NCI-H2029 treated with DMSO at 0.1 percent for 48 hours (cell line): Measurements from ENCODE around the gene CALN1.
"Not testable (repeated sequence)": the region's sequence is repeated elsewhere in the genome, so short reads cannot be mapped to it uniquely, and the experiment has no call there.

ENCODE experiments used
- DNase-seq: peaks from one replicate; lab custom pipeline; 2025; lab: John Stamatoyannopoulos, UW

The CALN1 gene

GRCh38 chr7:72408966-72409637 is 3.0 kb downstream of the CALN1 start:
- no peak for DNase-seq

- no peak for DNase-seq
Measured at GRCh38 chr7:72406820-72407403, 5.2 kb downstream of the CALN1 start.

GRCh38 chr7:72405871-72406270 is 6.3 kb downstream of the CALN1 start:
- no peak for DNase-seq

- no peak for DNase-seq
Measured at GRCh38 chr7:72405418-72405817, 6.7 kb downstream of the CALN1 start.

- no peak for DNase-seq
Measured at GRCh38 chr7:72404743-72405142, 7.4 kb downstream of the CALN1 start.

- no peak for DNase-seq
Measured at GRCh38 chr7:72403458-72404076, 8.6 kb downstream of the CALN1 start.

- DNase-seq = no peak
Measured at GRCh38 chr7:72394016-72394415, 18.1 kb downstream of the CALN1 start.

- DNase-seq = no peak
Measured at GRCh38 chr7:72391821-72392377, 20.2 kb downstream of the CALN1 start.

- no peak for DNase-seq
Measured at GRCh38 chr7:72386118-72386517, 26.0 kb downstream of the CALN1 start.

- no peak for DNase-seq
Measured at GRCh38 chr7:72362246-72362645, 49.9 kb downstream of the CALN1 start.

- DNase-seq = no peak
Measured at GRCh38 chr7:72345208-72345727, 66.9 kb downstream of the CALN1 start.

- no peak for DNase-seq
Measured at GRCh38 chr7:72343991-72344390, 68.1 kb downstream of the CALN1 start.

- not testable (repeated sequence) for DNase-seq
Measured at GRCh38 chr7:72343354-72343753, 68.8 kb downstream of the CALN1 start.

- peak; percentile 16 for DNase-seq
Measured at GRCh38 chr7:72337390-72338167, 74.6 kb downstream of the CALN1 start.

GRCh38 chr7:72336632-72337389 is 75.3 kb downstream of the CALN1 start:
- DNase-seq = no peak

- no peak for DNase-seq
Measured at GRCh38 chr7:72336382-72336631, 75.8 kb downstream of the CALN1 start.

- no peak for DNase-seq
Measured at GRCh38 chr7:72335561-72336381, 76.4 kb downstream of the CALN1 start.

GRCh38 chr7:72334698-72335097 is 77.4 kb downstream of the CALN1 start:
- DNase-seq = no peak

- DNase-seq = no peak
Measured at GRCh38 chr7:72334066-72334465, 78.1 kb downstream of the CALN1 start.

- DNase-seq = no peak
Measured at GRCh38 chr7:72326811-72327210, 85.3 kb downstream of the CALN1 start.

- peak; percentile 12 for DNase-seq
Measured at GRCh38 chr7:72326365-72326764, 85.8 kb downstream of the CALN1 start.
